ENCODE results near the gene HSBP1. TPM values are rescaled to one million over a fixed set of nuclear protein-coding genes. Genes with fewer than 3 reads are reported as not detected.
A peak's percentile ranks its signal among the peaks of the same experiment; 100 is the strongest.

Gene HSBP1
- total RNA-seq, 1 donor from 2014 or later = 124 TPM

DNA sequence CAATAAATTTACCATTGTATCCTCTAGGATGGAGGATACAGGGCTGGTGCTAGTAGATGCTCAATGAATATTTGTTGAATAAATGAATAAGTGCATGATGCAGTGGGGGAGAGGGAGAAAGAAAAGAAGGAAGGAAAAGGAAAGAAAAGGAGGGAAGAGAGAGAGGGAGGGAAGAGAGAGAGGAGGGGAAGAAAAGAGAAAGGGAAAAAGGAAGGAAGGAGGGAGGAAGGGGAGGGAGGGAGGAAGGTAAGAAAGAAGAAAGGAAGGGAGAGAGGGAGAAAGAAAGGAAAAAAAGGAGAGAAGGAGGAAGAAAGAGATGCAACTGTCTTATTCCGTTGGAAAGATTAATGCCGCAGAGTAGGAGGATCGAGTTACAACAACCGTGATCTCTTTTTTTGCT lies 30.4 kb downstream of the HSBP1 start:
- no peak for DNase-seq (ENCODE audit: low read depth in 2 of 2)

DNA sequence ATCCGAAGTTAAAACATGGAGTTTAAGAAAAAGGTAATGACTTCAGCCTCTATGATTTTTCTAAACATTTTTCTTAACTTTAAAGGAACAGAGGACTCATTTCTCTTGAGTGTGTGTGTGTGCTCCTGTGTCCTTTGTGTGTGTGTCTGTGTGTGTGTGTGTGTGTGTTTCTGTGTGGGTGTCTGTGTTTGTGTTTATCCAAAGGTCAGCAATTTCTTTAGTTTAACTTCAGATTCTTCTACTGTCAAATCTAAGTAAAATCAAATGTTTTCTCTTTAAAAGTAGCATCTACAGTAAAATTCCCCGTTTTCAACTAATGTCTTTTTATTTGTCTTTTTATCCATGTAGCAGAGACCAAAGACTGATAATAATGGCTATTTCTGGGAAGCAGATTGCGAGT lies 31.8 kb downstream of the HSBP1 start:
- no peak for DNase-seq (ENCODE audit: low read depth in 2 of 2)

DNA sequence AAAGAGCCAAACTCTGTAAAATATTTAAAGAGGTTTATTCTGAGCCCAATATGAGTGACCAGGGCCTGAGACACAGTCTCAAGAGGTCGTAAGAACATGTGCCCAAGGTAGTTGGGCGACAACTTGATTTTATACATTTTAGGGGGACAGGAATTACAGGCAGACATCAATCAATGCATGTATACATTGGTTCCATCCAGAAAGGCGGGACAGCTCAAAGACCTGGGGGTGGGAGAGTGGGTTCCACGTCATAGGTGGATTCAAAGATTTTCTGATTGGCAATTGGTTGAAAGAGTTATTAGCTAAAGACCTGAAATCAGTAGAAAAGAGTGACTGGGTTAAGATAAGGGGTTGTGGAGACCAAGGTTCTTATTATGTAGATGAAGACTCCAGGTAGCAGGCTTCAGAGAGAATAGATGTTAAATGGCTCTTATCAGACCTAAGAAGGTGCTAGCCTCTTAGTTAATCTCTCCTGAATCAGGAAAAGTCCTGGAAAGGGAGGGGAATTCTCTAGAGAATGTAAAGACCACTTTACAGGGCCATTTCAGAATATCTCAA lies 32.4 kb downstream of the HSBP1 start:
- no peak for DNase-seq (ENCODE audit: low read depth in 2 of 2)

DNA sequence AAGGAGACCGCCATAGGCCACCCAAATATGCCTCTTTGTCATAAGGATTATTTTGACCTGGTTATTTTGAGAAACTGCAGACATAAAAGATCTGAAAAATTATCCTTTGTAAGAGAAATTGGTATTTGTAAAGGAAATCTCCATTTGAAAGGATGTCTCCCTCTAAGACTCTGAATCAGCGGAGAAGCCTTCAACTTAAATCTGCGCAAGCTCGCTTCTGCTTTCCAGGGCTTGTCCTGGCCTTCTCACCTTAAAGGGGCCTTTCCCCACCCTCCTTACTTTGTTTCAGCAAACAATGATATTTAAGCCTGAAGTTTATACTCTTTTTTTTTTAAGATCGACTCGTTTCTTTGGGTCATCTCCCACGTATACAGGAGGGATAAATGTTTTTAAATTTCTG lies 34.5 kb downstream of the HSBP1 start:
- DNase-seq (ENCODE audit: low read depth in 2 of 2) = no peak

DNA sequence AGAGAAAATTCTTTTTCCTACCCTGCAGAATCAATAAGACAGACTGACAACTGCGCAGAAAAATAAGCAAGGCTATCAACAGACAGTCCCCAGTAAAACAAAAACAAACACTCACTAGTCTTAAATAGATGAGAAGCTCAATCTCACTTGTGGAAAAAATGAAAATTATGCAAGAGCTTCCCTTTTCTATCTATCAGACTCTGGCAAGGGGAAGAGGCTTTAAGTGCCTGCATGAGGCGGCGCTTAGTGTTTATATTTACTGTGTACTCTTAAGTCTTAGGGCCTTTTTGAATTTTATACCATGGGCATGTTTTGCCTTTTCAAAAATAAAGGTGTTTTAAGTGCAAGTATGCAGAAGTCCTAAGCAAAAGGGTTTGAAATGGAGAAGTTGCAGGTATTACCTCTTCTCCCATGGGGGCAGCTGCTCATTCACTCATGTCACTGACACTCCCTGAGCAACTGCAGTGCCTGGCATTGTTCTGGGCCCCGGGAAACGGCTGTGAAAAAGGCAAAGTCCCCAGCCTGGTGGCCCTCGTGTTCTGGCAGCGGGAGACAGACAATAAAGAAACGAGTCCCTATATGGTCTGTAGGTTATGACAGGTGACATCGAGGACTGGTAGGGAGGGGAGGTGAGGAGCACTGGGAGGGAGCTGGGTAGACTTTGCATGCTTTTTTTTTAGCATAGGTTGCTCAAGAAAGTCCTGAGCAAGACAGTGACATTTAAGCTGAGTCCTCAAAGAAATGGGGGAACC lies 35.2 kb downstream of the HSBP1 start:
- no peak for DNase-seq (ENCODE audit: low read depth in 2 of 2)

DNA sequence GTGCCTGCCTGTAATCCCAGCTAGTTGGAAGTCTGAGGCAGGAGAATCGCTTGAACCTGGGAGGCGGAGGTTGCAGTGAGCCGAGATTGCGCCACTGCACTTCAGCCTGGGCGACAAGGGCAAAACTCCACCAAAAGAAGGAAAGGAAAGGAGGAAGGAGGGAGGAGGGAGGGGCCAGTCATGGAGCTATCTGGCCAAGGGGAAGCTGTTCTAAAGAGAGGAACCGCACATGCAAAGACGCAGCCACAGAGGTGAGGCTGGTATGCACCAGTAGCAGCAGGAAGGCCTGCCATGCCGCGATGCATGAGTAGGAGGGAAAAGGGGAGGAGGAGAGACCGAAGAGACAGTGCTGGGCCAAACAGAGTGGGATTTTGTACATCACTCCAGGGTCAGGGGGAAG lies 35.9 kb downstream of the HSBP1 start:
- no peak for DNase-seq (ENCODE audit: low read depth in 2 of 2)

DNA sequence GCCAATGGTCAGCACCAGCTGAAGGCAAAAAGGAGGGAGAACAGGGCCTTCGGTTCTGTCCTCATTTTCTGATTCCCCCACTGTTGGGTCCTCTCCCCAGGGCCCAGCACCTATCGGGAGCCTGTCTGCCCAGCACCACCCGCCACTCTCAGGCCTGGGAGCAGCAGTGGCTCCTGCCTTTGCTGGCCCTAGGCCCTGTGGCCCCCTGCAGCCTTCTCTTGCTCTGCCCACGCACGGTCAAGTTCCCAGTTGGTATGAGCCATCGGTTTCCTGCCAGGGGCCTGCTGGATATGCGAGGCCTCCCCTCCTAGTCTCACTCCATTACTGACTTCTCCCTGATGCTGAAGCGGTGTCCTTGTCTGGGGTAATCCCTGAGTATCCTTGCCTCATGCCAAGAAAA lies 37.5 kb downstream of the HSBP1 start:
- no peak for DNase-seq (ENCODE audit: low read depth in 2 of 2)

DNA sequence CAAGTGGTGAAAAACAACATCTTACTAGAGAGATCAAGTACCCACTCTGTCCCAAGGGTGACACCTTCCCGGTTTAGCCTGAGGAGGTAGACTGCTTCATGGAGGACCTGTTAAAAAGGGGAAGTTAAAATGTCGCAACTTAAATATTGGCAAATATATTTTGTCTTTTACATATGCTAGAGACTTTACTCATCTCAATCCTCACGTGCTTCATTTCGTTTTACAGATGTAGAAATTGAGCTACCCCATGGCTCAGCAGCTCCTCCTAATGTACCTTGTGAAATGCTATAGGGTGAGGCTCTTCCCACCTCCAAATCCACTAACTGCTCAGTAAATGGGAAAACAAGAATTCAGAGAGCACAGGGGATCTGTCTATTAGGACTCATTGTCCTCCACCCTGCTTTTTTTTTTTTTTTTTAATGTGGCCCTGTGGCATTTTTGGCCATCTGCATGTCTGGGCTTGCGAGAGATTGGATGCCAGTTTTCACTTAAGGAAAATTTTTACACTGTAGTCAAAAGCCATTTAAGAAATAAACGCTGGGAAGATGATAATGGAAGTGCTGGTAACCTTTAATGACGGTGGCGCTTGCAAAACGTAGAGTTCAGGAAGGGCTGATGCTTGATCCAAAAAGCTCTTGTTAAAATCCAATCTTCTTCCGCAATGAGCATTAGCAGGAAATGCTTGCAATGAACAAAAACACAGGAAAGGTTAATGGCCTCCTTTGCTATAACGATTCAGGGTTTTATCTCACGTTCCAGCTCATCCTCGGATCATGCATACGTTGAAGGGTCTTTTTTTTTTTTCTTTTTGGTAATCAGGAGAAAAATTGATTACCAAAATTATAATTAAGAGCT lies 39.8 kb downstream of the HSBP1 start:
- peak; percentile 59 to 70 for DNase-seq (ENCODE audit: low read depth in 2 of 2)

DNA sequence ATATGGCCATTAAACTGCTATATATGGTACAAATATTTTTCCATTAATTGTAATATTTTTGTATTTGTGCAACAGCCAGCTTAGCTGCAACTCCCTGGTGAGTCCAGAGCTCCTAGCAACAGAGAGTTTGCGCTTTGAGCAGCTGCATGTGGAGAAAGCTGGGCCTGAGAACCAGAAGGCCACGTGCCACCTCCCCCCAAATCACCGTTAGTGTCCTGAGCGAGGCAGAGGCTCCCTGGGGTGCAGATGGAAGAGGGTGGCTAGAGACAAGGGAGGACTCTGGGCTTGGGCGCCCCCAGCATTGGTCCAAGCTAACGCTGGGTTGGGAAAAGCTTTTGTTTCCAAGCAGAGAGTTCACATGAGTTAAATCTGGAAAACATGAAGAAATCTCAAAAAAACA lies 41.6 kb downstream of the HSBP1 start:
- DNase-seq (ENCODE audit: low read depth in 2 of 2) = no peak

DNA sequence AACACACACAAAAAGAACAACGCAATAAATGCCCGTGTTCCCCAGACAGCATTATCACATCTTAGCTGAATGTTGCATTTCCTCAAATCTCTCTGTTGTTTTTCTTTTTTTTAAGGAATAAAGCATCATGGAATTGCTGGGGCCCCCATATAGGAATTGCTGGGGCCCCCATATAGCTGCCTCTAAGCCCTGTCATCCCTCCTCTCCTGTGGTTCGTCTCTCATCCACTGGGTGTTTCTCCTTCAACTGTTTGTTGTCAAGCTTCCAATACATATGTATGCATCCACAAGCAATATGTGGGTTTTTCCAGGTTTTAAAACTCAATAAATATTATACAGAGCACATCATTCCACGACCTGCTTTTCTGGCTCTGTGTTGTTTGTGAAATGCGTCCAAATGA lies 43.2 kb downstream of the HSBP1 start:
- DNase-seq (ENCODE audit: low read depth in 2 of 2) = no peak

DNA sequence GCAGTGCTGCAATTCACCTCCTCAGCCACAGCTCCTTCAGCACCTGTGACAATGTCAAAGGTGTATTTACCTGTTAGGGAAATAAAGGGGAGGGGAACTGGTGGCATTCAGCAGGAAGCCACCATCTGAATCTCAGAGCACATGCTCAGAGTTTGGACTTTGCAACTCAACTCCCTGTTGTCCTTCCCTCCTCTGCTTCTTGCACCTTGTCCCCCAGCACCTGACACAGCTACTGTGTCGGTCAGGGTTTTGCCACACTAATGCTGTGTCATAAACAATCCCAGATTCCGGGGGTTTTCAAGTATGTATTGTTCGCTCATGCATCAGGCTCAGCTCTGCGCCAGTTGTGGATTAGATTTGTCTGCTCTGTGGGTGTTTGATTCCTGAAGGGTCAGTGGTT lies 43.7 kb downstream of the HSBP1 start:
- DNase-seq (ENCODE audit: low read depth in 2 of 2) = no peak

DNA sequence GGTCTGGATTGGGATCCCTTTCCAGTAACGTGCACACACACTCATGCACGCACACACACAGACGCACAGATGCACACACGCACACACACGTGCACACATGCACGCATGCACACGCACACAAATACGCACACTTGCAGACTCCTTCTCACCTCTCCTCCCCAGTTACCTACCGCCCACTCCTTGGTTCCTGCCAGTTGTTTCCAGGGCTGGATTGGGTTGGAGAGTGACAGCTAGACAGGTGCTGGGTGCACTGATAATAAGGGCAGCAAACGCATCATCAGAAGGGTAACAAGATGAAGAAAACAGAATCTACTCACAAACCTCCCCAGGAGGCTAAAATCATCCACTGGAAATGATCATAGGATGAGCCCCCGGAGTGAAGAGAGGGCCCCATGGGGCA lies 45.0 kb downstream of the HSBP1 start:
- DNase-seq (ENCODE audit: low read depth in 2 of 2) = no peak

DNA sequence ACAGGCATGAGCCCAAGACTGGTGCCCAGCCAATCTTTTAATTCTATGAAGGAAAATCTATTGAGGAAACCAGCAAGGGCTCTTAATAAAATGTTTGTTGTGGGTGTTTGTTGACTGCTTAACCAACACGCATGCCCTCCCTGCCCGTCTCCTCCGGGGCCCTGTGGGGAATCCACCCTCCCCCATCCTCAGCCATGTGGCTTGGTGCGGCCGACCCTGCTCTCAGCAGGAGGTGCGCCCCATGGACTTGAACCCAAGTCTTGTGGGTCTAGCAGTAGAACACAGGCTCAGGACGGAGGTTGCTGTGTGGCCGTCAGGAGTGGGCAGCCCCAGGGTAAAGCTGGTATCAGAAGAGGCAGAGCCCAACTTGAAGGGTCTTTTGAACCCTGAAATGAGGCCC lies 46.1 kb downstream of the HSBP1 start:
- no peak for DNase-seq (ENCODE audit: low read depth in 2 of 2)

DNA sequence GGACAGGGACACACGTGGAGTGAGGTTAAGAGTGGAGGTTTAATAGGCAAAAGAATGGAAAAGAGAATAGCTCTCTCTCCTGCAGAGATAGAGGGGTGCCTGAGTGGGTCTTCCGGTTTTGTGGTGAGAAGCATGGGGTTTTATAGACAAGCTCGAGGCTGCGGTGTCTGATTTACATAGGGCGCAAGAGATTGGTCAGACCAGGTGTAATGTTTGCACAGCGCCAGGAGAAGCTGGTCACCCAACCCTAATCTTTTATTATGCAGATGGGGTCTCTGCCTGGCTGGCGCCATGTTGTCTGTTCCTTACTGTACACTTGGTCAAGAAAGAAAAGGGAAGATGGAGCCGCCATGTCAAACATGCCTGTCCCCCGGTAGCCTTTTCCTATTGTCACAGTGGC lies 46.6 kb downstream of the HSBP1 start:
- no peak for DNase-seq (ENCODE audit: low read depth in 2 of 2)

DNA sequence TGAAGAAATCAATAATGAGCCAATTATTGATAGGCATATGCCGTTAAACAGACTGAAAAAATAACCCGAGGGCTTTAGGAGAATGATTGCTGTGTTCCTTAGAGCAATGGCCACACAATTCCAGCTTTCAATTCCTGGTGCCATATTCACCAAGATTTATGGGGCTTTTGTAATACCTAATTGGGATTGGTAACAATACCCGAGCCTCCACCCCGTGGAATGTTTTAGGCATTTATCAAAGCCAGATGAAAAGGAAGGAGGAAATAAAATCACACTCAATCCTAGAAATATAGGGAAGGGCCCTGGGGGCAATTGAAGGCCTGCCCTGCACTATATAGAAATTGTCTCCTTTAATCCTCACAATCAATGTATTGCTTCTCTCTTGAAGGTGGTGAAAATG lies 49.0 kb downstream of the HSBP1 start:
- DNase-seq (ENCODE audit: low read depth in 2 of 2) = no peak

DNA sequence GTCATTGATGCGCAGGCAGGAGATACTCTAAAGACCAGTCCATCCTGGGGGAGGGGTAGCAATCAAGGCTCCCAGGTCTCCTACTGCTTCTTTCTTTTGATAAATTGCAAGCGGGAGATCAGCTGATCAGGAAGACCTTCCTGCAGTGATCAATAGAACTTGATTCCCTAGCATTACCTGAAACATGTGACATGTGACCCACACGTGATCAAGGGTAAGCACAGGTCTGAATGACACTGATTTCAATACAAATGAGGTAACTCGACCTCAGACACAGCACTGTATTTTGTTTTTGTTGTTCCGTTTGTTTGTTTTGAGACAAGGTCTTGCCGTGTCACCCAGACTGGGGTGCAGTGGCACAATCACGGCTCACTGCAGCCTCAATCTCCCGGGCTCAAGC lies 51.5 kb downstream of the HSBP1 start:
- DNase-seq (ENCODE audit: low read depth in 2 of 2) = no peak

DNA sequence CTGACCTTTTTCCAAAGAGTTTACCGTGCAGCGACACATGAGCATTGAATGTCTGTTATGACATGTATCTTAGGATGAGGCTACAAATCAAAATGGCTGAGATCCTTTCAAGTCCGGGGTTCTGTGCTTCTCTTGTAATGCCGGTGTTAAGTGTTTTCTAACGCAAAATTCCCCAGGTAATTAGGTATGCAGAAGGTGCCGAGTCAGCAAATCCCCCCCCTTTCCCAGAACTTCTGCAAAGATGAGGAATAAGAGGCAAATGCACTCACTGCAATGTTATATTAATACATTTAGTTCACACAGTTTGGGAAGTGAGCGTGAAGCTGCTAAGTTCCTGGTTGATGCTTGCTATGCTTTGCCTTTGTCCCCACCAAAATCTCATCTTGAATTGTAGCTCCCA lies 54.9 kb downstream of the HSBP1 start:
- DNase-seq (ENCODE audit: low read depth in 2 of 2) = no peak

DNA sequence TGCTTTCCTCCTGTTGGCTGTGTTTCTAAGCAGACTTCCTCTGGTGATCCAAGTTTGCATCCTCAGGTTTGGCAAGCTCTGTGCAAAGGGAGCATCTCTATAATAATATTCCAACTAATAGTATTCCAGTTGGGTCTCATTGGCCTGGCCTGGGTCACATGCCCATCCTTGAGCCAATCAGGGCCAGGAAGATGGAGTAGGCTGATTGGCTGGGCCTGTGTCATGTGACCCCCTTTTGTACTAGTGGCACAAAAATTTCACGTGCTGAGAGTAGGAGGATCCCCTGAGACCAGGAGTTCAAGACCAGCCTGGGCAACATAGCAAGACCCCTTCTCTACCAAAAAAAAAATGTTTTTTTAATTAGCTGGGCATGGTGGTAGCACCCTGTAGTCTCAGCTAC lies 55.9 kb downstream of the HSBP1 start:
- no peak for DNase-seq (ENCODE audit: low read depth in 2 of 2)

Other genes with a start within 250 kb of the HSBP1 start
- gene MLYCD, start 91.1 kb downstream of the HSBP1 start, total RNA-seq = 1.7 and 2.9 TPM in 2 replicates
- 0.77 and 1.3 TPM in 2 replicates for gene OSGIN1, start 145.3 kb downstream of the HSBP1 start, total RNA-seq
- not detected in 2 replicates for gene NECAB2, start 160.3 kb downstream of the HSBP1 start, total RNA-seq
- not detected in 2 replicates for gene SLC38A8, start 234.8 kb downstream of the HSBP1 start, total RNA-seq